ENCODE measurements around the gene OR51L1.

DNA sequence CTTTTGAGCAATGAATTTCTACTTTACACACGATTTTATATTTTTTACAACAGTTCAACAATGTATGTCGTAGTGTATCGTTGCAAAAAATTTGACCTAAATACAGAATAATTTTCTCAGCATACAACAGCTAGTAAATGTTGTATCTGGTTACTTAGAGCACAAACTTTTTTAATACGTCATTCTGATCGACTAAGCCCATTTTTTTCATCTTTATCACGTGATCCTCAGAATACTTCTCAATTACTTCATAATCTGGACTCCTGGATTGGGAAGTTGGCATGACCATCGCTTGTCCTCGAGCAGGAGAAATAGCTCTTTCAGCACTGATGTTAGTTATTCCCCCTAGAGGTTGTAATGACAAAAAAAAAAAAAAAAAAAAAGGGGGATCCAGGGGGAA is 16.6 kb downstream of the OR51L1 start:
- TF ChIP-seq POLR2A (IDR thresholded peaks at IDR 0.05), result no peak
- TF ChIP-seq, protein P1, sequence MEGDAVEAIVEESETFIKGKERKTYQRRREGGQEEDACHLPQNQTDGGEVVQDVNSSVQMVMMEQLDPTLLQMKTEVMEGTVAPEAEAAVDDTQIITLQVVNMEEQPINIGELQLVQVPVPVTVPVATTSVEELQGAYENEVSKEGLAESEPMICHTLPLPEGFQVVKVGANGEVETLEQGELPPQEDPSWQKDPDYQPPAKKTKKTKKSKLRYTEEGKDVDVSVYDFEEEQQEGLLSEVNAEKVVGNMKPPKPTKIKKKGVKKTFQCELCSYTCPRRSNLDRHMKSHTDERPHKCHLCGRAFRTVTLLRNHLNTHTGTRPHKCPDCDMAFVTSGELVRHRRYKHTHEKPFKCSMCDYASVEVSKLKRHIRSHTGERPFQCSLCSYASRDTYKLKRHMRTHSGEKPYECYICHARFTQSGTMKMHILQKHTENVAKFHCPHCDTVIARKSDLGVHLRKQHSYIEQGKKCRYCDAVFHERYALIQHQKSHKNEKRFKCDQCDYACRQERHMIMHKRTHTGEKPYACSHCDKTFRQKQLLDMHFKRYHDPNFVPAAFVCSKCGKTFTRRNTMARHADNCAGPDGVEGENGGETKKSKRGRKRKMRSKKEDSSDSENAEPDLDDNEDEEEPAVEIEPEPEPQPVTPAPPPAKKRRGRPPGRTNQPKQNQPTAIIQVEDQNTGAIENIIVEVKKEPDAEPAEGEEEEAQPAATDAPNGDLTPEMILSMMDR (IDR thresholded peaks at IDR 0.05), result no peak

Measured in heart left ventricle (tissue), 13 donors.